HCT116 (cell line): ENCODE data around the gene DYDC1.

Source experiments
- CEBPB ChIP-seq: IDR thresholded peaks from 2 replicates; pipeline ENCODE4 v1.6.1; 2012; ENCODE audit warnings: low read depth
- EGR1 ChIP-seq: IDR thresholded peaks from 2 replicates; pipeline ENCODE4 v1.6.1; 2012; ENCODE audit warnings: low read depth
- EZH2 ChIP-seq: fragments of 200-600 bp; sonication (generic); IDR thresholded peaks from 2 replicates; pipeline ENCODE4 v1.6.1; 2017; ENCODE audit warnings: antibody characterized with exemption, mixed run types
- FOSL1 ChIP-seq: IDR thresholded peaks from 2 replicates; pipeline ENCODE4 v1.6.1; 2012; ENCODE audit warnings: low read depth
- JUND ChIP-seq: IDR thresholded peaks from 2 replicates; pipeline ENCODE4 v1.6.1; 2012
- POLR2A ChIP-seq: IDR thresholded peaks from 2 replicates; pipeline ENCODE4 v1.7.0; 2011; ENCODE audit warnings: borderline replicate concordance; ENCODE audit not compliant: insufficient read depth, insufficient read length; ENCODE audit errors: extremely low read depth
- POLR2AphosphoS5 ChIP-seq: IDR thresholded peaks from 2 replicates; pipeline ENCODE4 v1.6.1; 2011; ENCODE audit warnings: mild to moderate bottlenecking, low read depth, low read length, moderate library complexity
- ZFX ChIP-seq: fragments of 450-650 bp; IDR thresholded peaks from 2 replicates; pipeline ENCODE4 v1.6.1; 2017
- TF ChIP-seq, protein P1 (sequence below), 3 experiments: fragments of 200-600 bp in 1 of 3; sonication (generic) in 1 of 3; IDR thresholded peaks in 2 of 3; conservative IDR thresholded peaks in 1 of 3; 2 replicates each; pipeline ENCODE4 v1.5.1; 2012 to 2017; ENCODE audit warnings: low read depth in 2 of 3, low read length in 2 of 3, antibody characterized with exemption in 1 of 3, borderline replicate concordance in 1 of 3, control low read depth in 1 of 3, mild to moderate bottlenecking in 1 of 3, mixed read lengths in 1 of 3, mixed run types in 1 of 3, moderate library complexity in 1 of 3; ENCODE audit not compliant: insufficient read depth in 1 of 3
- TF ChIP-seq, protein P2 (sequence below): IDR thresholded peaks from 2 replicates; pipeline ENCODE4 v1.6.1; 2012
- TF ChIP-seq, protein P3 (sequence below): IDR thresholded peaks from 2 replicates; pipeline ENCODE4 v1.6.1; 2012; ENCODE audit warnings: low read depth
- TF ChIP-seq, protein P4 (sequence below): IDR thresholded peaks from 2 replicates; pipeline ENCODE4 v1.6.1; 2012
- TF ChIP-seq, protein P5 (sequence below): IDR thresholded peaks from 2 replicates; pipeline ENCODE4 v1.6.1; 2011; ENCODE audit warnings: mild to moderate bottlenecking, low read length, moderate library complexity; ENCODE audit not compliant: insufficient replicate concordance; ENCODE audit errors: extremely low read depth

DNA sequence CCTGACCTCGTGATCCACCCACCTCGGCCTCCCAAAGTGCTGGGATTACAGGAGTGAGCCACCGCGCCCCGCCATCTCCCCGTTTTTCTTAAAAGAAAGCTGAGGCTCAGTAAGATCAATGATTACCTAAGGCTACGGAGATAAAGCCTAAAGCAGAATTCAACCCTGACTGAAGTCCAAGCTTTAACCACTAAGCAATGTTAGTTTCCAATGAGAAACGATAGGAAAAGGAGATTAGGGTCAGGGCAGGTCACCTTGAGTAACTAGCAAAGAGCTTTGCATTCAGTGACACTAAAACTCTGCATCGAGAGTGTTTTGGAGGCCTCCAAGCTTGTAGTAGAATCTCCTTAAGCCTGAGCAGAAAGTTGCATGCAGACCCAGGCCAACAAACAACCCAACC, 34.2 kb upstream of the DYDC1 start:
- TF ChIP-seq, protein P1, sequence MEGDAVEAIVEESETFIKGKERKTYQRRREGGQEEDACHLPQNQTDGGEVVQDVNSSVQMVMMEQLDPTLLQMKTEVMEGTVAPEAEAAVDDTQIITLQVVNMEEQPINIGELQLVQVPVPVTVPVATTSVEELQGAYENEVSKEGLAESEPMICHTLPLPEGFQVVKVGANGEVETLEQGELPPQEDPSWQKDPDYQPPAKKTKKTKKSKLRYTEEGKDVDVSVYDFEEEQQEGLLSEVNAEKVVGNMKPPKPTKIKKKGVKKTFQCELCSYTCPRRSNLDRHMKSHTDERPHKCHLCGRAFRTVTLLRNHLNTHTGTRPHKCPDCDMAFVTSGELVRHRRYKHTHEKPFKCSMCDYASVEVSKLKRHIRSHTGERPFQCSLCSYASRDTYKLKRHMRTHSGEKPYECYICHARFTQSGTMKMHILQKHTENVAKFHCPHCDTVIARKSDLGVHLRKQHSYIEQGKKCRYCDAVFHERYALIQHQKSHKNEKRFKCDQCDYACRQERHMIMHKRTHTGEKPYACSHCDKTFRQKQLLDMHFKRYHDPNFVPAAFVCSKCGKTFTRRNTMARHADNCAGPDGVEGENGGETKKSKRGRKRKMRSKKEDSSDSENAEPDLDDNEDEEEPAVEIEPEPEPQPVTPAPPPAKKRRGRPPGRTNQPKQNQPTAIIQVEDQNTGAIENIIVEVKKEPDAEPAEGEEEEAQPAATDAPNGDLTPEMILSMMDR (IDR thresholded peaks at IDR 0.05 in 2 of 3, conservative IDR thresholded peaks at IDR 0.05 in 1 of 3; ENCODE audit: borderline replicate concordance in 1 of 3, insufficient read depth in 1 of 3, low read depth in 2 of 3, low read length in 2 of 3): no peak
- TF ChIP-seq POLR2A (no peak), CEBPB (no peak), JUND (no peak), ZFX (no peak), EZH2 (no peak), POLR2AphosphoS5 (no peak), FOSL1 (no peak), EGR1 (no peak)
- TF ChIP-seq, protein P2, sequence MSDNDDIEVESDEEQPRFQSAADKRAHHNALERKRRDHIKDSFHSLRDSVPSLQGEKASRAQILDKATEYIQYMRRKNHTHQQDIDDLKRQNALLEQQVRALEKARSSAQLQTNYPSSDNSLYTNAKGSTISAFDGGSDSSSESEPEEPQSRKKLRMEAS: no peak
- TF ChIP-seq, protein P3, sequence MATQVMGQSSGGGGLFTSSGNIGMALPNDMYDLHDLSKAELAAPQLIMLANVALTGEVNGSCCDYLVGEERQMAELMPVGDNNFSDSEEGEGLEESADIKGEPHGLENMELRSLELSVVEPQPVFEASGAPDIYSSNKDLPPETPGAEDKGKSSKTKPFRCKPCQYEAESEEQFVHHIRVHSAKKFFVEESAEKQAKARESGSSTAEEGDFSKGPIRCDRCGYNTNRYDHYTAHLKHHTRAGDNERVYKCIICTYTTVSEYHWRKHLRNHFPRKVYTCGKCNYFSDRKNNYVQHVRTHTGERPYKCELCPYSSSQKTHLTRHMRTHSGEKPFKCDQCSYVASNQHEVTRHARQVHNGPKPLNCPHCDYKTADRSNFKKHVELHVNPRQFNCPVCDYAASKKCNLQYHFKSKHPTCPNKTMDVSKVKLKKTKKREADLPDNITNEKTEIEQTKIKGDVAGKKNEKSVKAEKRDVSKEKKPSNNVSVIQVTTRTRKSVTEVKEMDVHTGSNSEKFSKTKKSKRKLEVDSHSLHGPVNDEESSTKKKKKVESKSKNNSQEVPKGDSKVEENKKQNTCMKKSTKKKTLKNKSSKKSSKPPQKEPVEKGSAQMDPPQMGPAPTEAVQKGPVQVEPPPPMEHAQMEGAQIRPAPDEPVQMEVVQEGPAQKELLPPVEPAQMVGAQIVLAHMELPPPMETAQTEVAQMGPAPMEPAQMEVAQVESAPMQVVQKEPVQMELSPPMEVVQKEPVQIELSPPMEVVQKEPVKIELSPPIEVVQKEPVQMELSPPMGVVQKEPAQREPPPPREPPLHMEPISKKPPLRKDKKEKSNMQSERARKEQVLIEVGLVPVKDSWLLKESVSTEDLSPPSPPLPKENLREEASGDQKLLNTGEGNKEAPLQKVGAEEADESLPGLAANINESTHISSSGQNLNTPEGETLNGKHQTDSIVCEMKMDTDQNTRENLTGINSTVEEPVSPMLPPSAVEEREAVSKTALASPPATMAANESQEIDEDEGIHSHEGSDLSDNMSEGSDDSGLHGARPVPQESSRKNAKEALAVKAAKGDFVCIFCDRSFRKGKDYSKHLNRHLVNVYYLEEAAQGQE: no peak
- TF ChIP-seq, protein P4, sequence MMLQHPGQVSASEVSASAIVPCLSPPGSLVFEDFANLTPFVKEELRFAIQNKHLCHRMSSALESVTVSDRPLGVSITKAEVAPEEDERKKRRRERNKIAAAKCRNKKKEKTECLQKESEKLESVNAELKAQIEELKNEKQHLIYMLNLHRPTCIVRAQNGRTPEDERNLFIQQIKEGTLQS: no peak
- TF ChIP-seq, protein P5, sequence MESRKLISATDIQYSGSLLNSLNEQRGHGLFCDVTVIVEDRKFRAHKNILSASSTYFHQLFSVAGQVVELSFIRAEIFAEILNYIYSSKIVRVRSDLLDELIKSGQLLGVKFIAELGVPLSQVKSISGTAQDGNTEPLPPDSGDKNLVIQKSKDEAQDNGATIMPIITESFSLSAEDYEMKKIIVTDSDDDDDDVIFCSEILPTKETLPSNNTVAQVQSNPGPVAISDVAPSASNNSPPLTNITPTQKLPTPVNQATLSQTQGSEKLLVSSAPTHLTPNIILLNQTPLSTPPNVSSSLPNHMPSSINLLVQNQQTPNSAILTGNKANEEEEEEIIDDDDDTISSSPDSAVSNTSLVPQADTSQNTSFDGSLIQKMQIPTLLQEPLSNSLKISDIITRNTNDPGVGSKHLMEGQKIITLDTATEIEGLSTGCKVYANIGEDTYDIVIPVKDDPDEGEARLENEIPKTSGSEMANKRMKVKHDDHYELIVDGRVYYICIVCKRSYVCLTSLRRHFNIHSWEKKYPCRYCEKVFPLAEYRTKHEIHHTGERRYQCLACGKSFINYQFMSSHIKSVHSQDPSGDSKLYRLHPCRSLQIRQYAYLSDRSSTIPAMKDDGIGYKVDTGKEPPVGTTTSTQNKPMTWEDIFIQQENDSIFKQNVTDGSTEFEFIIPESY: no peak
